HCT116 (cell line): ENCODE measurements around the gene KY. TPM values are rescaled to one million over a fixed set of nuclear protein-coding genes. Genes with fewer than 3 reads are reported as not detected.

Source experiments
- ATAC-seq: fragments of 200-7000 bp; cut with Tn5 transposase; 2 replicates; pipeline ENCODE4 v1.9.1; 2020; ENCODE audit warnings: mild to moderate bottlenecking, moderate library complexity
- BruUV-seq: library from RNA; stranded (reverse); fragments of 400-500 nt; replicated peaks from 2 replicates; lab custom pipeline; 2021; lab: Mats Ljungman, UMichigan
- CTCF ChIA-PET: fragments of 300-600 bp; sonication (Branson Sonifier 250); formaldehyde crosslinking; loops from one replicate; lab custom pipeline; 2021; ENCODE audit warnings: antibody characterized with exemption; lab: Charles Lee
- POLR2A ChIA-PET: fragments of 300-600, 350-600 bp; sonication (Branson Sonifier 250); formaldehyde crosslinking; loops from one replicate; lab custom pipeline; 2021; ENCODE audit warnings: antibody characterized with exemption; lab: Charles Lee
- RAD21 ChIA-PET, 2 experiments: fragments of 300-600 bp; sonication (Branson Sonifier 250); formaldehyde crosslinking; loops; one replicate each; lab custom pipeline; 2023; ENCODE audit warnings: low total read pairs in 2 of 2; ENCODE audit not compliant: uncharacterized antibody in 2 of 2, unreplicated experiment in 2 of 2, low non-redundant PET in 1 of 2; lab: Charles Lee
- DNase-seq: peaks from one replicate; pipeline ENCODE4 v3.0.0-alpha.2; 2010; ENCODE audit warnings: low read depth, low spot score
- H2AFZ ChIP-seq: fragments of 200-600 bp; shearing (Covaris generic), sonication (generic); 2 replicates; pipeline ENCODE4 v1.6.1; 2017; ENCODE audit warnings: low read depth, mixed run types, mixed read lengths, antibody characterized with exemption, low read length; ENCODE audit not compliant: poor library complexity, severe bottlenecking
- H3K27ac ChIP-seq: 2 replicates; pipeline ENCODE4 v1.5.1; 2012; ENCODE audit warnings: low read depth, low read length
- H3K27me3 ChIP-seq: fragments of 200-600 bp; sonication (generic); 2 replicates; pipeline ENCODE4 v1.6.1; 2016; ENCODE audit warnings: mixed run types, low read length, mixed read lengths; ENCODE audit not compliant: insufficient read depth
- H3K36me3 ChIP-seq, 2 experiments: fragments of 200-500 bp in 1 of 2; fragments of 200-600 bp in 1 of 2; sonication (Bioruptor generic) in 1 of 2; sonication (generic) in 1 of 2; 2 replicates each; pipeline versions ENCODE4 v1.5.1 to v1.6.1; 2014 to 2016; ENCODE audit warnings: low read length in 2 of 2, inconsistent platforms in 1 of 2, mixed read lengths in 1 of 2, mixed run types in 1 of 2; ENCODE audit not compliant: insufficient read depth in 2 of 2, control insufficient read depth in 1 of 2
- H3K4me1 ChIP-seq, 2 experiments: fragments of 200-600 bp in 1 of 2; sonication (generic) in 1 of 2; 2 replicates each; pipeline versions ENCODE4 v1.5.1 to v1.6.1; 2012 to 2017; ENCODE audit warnings: low read length in 2 of 2, inconsistent platforms in 1 of 2, mild to moderate bottlenecking in 1 of 2, mixed read lengths in 1 of 2, mixed run types in 1 of 2, moderate library complexity in 1 of 2; ENCODE audit not compliant: insufficient read depth in 2 of 2, control insufficient read depth in 1 of 2
- H3K4me2 ChIP-seq: fragments of 200-600 bp; sonication (generic); 2 replicates; pipeline ENCODE4 v1.6.1; 2017; ENCODE audit warnings: mixed run types, low read length, mixed read lengths
- H3K4me3 ChIP-seq, 2 experiments: fragments of 200-600 bp in 1 of 2; sonication (generic) in 1 of 2; replicated peaks in 1 of 2; 2 replicates each; pipeline ENCODE4 v1.5.1; 2011 to 2016; ENCODE audit warnings: low read length in 2 of 2, control low read depth in 1 of 2, low read depth in 1 of 2, mild to moderate bottlenecking in 1 of 2, mixed read lengths in 1 of 2, mixed run types in 1 of 2
- H3K79me2 ChIP-seq: fragments of 200-600 bp; sonication (generic); 2 replicates; pipeline ENCODE4 v1.6.1; 2017; ENCODE audit warnings: mild to moderate bottlenecking, mixed run types, low read length, moderate library complexity, mixed read lengths; ENCODE audit not compliant: insufficient read depth
- H3K9ac ChIP-seq: fragments of 200-600 bp; sonication (generic); 2 replicates; pipeline ENCODE4 v1.6.1; 2016; ENCODE audit warnings: low read length, mixed read lengths
- H3K9me2 ChIP-seq: fragments of 200-600 bp; sonication (generic), shearing (Covaris generic); 2 replicates; pipeline ENCODE4 v1.6.1; 2017; ENCODE audit warnings: mixed run types, mild to moderate bottlenecking, moderate library complexity; ENCODE audit not compliant: insufficient read depth
- H3K9me3 ChIP-seq, 2 experiments: fragments of 200-500 bp in 1 of 2; fragments of 200-600 bp in 1 of 2; sonication (Bioruptor generic) in 1 of 2; sonication (generic) in 1 of 2; 2 replicates each; pipeline ENCODE4 v1.6.1; 2014 to 2017; ENCODE audit warnings: low read length in 2 of 2, mixed read lengths in 2 of 2, inconsistent platforms in 1 of 2, low read depth in 1 of 2, mild to moderate bottlenecking in 1 of 2, mixed run types in 1 of 2, moderate library complexity in 1 of 2; ENCODE audit not compliant: control insufficient read depth in 1 of 2, insufficient read depth in 1 of 2
- H4K20me1 ChIP-seq: fragments of 200-600 bp; sonication (generic), shearing (Covaris generic); 2 replicates; pipeline ENCODE4 v1.6.1; 2017; ENCODE audit warnings: mixed run types, mild to moderate bottlenecking, moderate library complexity; ENCODE audit not compliant: insufficient read depth
- CBX3 ChIP-seq: IDR thresholded peaks from 2 replicates; pipeline ENCODE4 v1.6.1; 2012; ENCODE audit warnings: low read depth
- ELF1 ChIP-seq: IDR thresholded peaks from 2 replicates; pipeline ENCODE4 v1.6.1; 2012; ENCODE audit warnings: low read depth, borderline replicate concordance
- EZH2phosphoT487 ChIP-seq: fragments of 200-600 bp; IDR thresholded peaks from 2 replicates; pipeline ENCODE4 v1.6.1; 2018; ENCODE audit warnings: antibody characterized with exemption, borderline replicate concordance
- MAX ChIP-seq: IDR thresholded peaks from 2 replicates; pipeline ENCODE4 v1.6.1; 2012
- RAD21 ChIP-seq: IDR thresholded peaks from 2 replicates; pipeline ENCODE4 v1.6.1; 2012; ENCODE audit warnings: low read depth, mild to moderate bottlenecking
- SIN3A ChIP-seq: IDR thresholded peaks from 2 replicates; pipeline ENCODE4 v1.6.1; 2012; ENCODE audit warnings: low read depth
- SP1 ChIP-seq: IDR thresholded peaks from 2 replicates; pipeline ENCODE4 v1.6.1; 2012; ENCODE audit warnings: low read depth
- TCF7L2 ChIP-seq: IDR thresholded peaks from 2 replicates; pipeline ENCODE4 v1.7.0; 2011; ENCODE audit warnings: borderline replicate concordance, inconsistent platforms; ENCODE audit not compliant: insufficient read depth, insufficient read length; ENCODE audit errors: extremely low read depth
- ZBTB33 ChIP-seq: IDR thresholded peaks from 2 replicates; pipeline ENCODE4 v1.6.1; 2011; ENCODE audit warnings: mild to moderate bottlenecking, low read length, moderate library complexity; ENCODE audit not compliant: insufficient replicate concordance; ENCODE audit errors: extremely low read depth
- ZFX ChIP-seq: fragments of 450-650 bp; IDR thresholded peaks from 2 replicates; pipeline ENCODE4 v1.6.1; 2017
- ZNF274 ChIP-seq: fragments of 200-500 bp; sonication (Bioruptor generic); IDR thresholded peaks from 2 replicates; pipeline ENCODE4 v1.6.1; 2014; ENCODE audit warnings: mild to moderate bottlenecking, low read depth, low read length, inconsistent platforms
- intact Hi-C: fragments of 100-400 bp; cut with micrococcal nuclease; formaldehyde crosslinking; loops from 2 replicates; pipeline ENCODE4 v1.10.0; 2022
- total RNA-seq: library from RNA; stranded (reverse); gene quantifications from one replicate; pipeline ENCODE4 v1.2.1, GENCODE V29; 2021; ENCODE audit not compliant: unreplicated experiment

The KY gene
- total RNA-seq, 1 experiment from 2014 or later: not detected

- no peaks in the 10 kb centered on the region for H3K36me3 ChIP-seq
- no peak overlapping the region for H3K4me2 ChIP-seq
- no peak overlapping the region for H2AFZ ChIP-seq
- H4K20me1 ChIP-seq: no peaks in the 10 kb centered on the region
- POLR2A ChIA-PET: no interaction called here
- RAD21 ChIA-PET: no interaction called here
- no peaks in the 10 kb centered on the region for H3K9me3 ChIP-seq
- CTCF ChIA-PET: no interaction called here
- no peak for DNase-seq
- intact Hi-C loops: no loop called here
- no peak overlapping the region for H3K4me3 ChIP-seq
- no TSS peak for BruUV-seq
- H3K27ac ChIP-seq: no peak overlapping the region
- no peaks in the 10 kb centered on the region for H3K4me1 ChIP-seq
- peaks cover 24% of the 10 kb centered on the region for H3K27me3 ChIP-seq
- H3K9me2 ChIP-seq: no peaks in the 10 kb centered on the region
- TF ChIP-seq MAX: no peak
- no peak for TF ChIP-seq SIN3A
- TF ChIP-seq ELF1: no peak
- TF ChIP-seq ZFX: no peak
- no peak for TF ChIP-seq CBX3
- no peak for TF ChIP-seq EZH2phosphoT487
- no peak for TF ChIP-seq SP1
- TF ChIP-seq TCF7L2: no peak
- TF ChIP-seq ZBTB33: no peak
- TF ChIP-seq ZNF274: no peak
- no peak for TF ChIP-seq RAD21
- no peaks in the 10 kb centered on the region for H3K79me2 ChIP-seq
- no peak overlapping the region for H3K9ac ChIP-seq
- ATAC-seq: no peak
Observed at GRCh38 chr3:134654031-134654430, 3.2 kb upstream of the KY start.
